Activated naive CD4-positive, alpha-beta T cell treated with anti-CD3 and anti-CD28 coated beads, Interleukin-2, amount 50 U/mL, for 24 hours (primary cell): ENCODE results near the gene PCLAF.
"Not testable (repeated sequence)": the region's sequence is repeated elsewhere in the genome, so short reads cannot be mapped to it uniquely, and the experiment has no call there.

Experiments
- H3K27ac Mint-ChIP-seq: one replicate; pipeline ENCODE4 v1.8.0; 2021; ENCODE audit warnings: mild to moderate bottlenecking, mixed read lengths
- H3K27me3 Mint-ChIP-seq: one replicate; pipeline ENCODE4 v1.8.0; 2021; ENCODE audit warnings: mixed read lengths
- H3K36me3 Mint-ChIP-seq: one replicate; pipeline ENCODE4 v1.8.0; 2021; ENCODE audit warnings: mixed read lengths
- H3K4me1 Mint-ChIP-seq: one replicate; pipeline ENCODE4 v1.8.0; 2021; ENCODE audit warnings: mixed read lengths
- H3K4me3 Mint-ChIP-seq: one replicate; pipeline ENCODE4 v1.8.0; 2021; ENCODE audit warnings: mild to moderate bottlenecking, mixed read lengths
- H3K9me3 Mint-ChIP-seq: one replicate; pipeline ENCODE4 v1.8.0; 2021; ENCODE audit warnings: mixed read lengths

Gene PCLAF

DNA sequence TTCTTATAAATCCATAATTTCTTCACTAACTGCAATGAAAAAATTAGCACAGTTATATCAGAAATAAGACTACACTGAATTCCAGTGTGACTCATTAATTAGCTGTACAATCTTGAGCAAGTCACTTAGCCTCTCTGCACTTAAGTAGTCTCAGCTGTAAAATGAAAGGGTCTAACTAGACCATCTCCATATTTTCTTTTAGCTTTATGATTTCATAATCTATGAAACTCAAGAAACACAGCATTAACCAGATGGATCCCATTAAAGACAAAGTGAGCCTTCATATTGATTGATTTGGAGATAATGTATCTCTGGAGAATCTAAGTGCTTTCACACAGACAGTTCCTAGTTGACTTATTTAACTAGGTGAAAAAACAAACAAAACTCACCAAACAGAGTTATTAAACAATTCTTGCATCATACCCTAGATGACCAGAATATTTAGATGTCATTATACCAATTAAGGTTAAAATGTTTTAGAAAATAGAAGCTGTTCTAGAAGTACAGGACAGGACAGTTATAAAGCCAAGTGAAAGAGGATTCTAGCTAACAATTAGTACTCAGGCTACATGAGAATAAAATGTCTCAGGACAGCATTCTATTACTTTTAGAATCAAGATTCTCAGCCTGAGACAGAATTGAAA is 36.5 kb downstream of the PCLAF start:
- Mint-ChIP-seq H3K4me1 (peaks cover 37% of the 10 kb centered on the region), H3K27me3 (no peaks in the 10 kb centered on the region), H3K36me3 (peaks cover 7% of the 10 kb centered on the region), H3K9me3 (no peaks in the 10 kb centered on the region), H3K27ac (no peak overlapping the region), H3K4me3 (no peak overlapping the region)

DNA sequence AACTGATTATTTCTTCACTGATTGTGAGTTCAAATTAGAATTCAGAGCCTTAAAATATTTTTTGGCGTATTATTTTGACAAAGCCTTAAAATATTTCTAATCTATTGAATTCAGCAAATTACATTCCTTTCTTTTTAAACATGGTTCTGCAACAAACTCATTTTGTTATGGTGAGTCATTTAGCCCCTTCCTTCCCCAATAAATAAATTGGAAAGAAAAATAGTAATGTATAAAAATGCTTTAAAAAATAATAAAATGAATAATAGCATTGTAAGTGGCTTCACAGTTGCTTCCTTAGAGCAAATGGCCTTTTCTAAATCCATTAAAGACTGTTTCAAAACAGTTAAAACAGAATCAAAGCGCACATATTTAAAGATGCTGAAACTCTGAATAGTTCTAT is 37.4 kb downstream of the PCLAF start:
- Mint-ChIP-seq H3K36me3 (peaks cover 7% of the 10 kb centered on the region), H3K4me3 (no peak overlapping the region), H3K27me3 (no peaks in the 10 kb centered on the region), H3K27ac (no peak overlapping the region), H3K9me3 (no peaks in the 10 kb centered on the region), H3K4me1 (peaks cover 37% of the 10 kb centered on the region)

DNA sequence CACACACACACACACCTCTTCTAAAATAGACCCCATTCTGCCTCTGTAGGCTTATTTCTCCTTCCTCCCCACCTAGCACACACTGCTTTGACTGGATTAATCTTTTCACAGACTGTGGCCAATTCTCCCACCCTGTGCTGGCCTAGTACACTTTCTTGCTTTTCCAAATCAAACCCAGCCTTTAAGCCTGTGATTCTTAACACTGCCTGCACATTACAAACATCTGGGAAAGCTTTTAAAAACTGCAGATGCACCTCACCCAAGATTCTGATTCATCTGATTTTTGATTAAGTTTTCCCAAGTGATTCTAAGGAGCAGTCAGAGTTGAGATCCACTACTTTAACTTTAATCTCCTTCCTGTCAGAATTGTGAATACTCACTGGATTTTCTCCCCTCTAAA is 38.0 kb downstream of the PCLAF start:
- no peak overlapping the region for H3K4me3 Mint-ChIP-seq
- no peaks in the 10 kb centered on the region for H3K9me3 Mint-ChIP-seq
- H3K36me3 Mint-ChIP-seq, result peaks cover 7% of the 10 kb centered on the region
- no peak overlapping the region for H3K27ac Mint-ChIP-seq
- no peaks in the 10 kb centered on the region for H3K27me3 Mint-ChIP-seq
- H3K4me1 Mint-ChIP-seq, result peaks cover 37% of the 10 kb centered on the region

DNA sequence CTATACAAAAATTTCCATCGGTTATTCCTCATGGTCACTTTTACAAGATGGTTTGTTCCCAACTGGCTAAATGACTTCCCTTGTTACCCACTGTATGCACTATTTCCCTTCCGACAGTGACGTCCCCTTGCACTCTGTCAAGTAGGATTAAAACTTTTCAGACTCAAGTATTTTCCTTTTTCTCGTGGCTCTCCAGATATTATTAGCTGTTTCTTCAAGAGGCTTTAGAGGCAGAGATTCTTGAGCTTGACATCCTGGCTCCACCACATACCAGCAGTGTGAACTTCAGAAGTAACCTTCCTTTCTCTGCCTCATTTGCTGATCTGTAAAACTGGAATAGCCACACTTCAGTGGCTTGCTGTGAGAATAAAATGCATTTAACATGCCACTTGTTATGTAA is 39.3 kb downstream of the PCLAF start:
- no peaks in the 10 kb centered on the region for H3K27me3 Mint-ChIP-seq
- H3K4me3 Mint-ChIP-seq, result no peak overlapping the region
- peaks cover 4% of the 10 kb centered on the region for H3K36me3 Mint-ChIP-seq
- no peak overlapping the region for H3K27ac Mint-ChIP-seq
- no peaks in the 10 kb centered on the region for H3K9me3 Mint-ChIP-seq
- H3K4me1 Mint-ChIP-seq, result peaks cover 30% of the 10 kb centered on the region

- Mint-ChIP-seq H3K9me3 (no peaks in the 10 kb centered on the region), H3K4me3 (no peak overlapping the region), H3K27me3 (no peaks in the 10 kb centered on the region), H3K4me1 (peaks cover 33% of the 10 kb centered on the region), H3K36me3 (peaks cover 4% of the 10 kb centered on the region), H3K27ac (no peak overlapping the region)
These were observed 40.9 kb downstream of the PCLAF start for GRCh38 chr15:64340355-64340754.

DNA sequence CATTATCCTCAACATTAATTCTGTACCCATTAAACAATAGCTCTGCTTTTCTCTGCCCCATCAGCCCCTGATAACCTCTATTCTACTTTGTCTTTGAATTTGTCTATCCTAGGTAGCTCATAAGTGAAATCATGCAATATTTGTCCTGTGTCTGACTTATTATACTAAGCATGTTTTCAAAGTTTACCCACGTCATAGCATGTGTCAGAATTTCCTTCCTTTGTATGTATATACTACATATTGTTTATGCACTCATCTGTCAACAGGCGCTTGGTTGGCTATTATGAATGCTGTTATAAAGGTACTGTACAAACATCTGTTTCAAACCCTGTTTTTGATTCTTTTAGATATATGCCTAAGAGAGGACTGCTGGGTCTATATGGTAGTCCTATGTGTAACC is 43.5 kb downstream of the PCLAF start:
- Mint-ChIP-seq H3K27ac (peak overlapping the region; percentile 25), H3K27me3 (no peaks in the 10 kb centered on the region), H3K4me3 (no peak overlapping the region), H3K4me1 (peaks cover 34% of the 10 kb centered on the region), H3K36me3 (peaks cover 4% of the 10 kb centered on the region), H3K9me3 (no peaks in the 10 kb centered on the region)

- Mint-ChIP-seq H3K4me1 (peaks cover 34% of the 10 kb centered on the region), H3K27me3 (no peaks in the 10 kb centered on the region), H3K9me3 (no peaks in the 10 kb centered on the region), H3K27ac (peak overlapping the region; percentile 91), H3K36me3 (peaks cover 2% of the 10 kb centered on the region), H3K4me3 (peak overlapping the region; percentile 15)
These were observed 47.0 kb downstream of the PCLAF start for GRCh38 chr15:64333986-64334929.

- Mint-ChIP-seq H3K27ac (peak overlapping the region; percentile 91), H3K4me3 (no peak overlapping the region), H3K27me3 (no peaks in the 10 kb centered on the region), H3K4me1 (peaks cover 34% of the 10 kb centered on the region), H3K36me3 (peaks cover 2% of the 10 kb centered on the region), H3K9me3 (no peaks in the 10 kb centered on the region)
These were observed 47.7 kb downstream of the PCLAF start for GRCh38 chr15:64333516-64333915.

DNA sequence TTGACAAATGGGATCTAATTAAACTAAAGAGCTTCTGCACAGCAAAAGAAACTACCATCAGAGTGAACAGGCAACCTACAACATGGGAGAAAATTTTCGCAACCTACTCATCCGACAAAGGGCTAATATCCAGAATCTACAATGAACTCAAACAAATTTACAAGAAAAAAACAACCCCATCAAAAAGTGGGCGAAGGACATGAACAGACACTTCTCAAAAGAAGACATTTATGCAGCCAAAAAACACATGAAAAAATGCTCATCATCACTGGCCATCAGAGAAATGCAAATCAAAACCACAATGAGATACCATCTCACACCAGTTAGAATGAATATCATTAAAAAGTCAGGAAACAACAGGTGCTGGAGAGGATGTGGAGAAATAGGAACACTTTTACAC is 49.6 kb downstream of the PCLAF start:
- not testable (repeated sequence) for H3K4me3 Mint-ChIP-seq, H3K9me3 Mint-ChIP-seq, H3K27ac Mint-ChIP-seq, H3K27me3 Mint-ChIP-seq, H3K36me3 Mint-ChIP-seq
- peaks cover 30% of the 10 kb centered on the region for H3K4me1 Mint-ChIP-seq

- not testable (repeated sequence) for H3K4me3 Mint-ChIP-seq, H3K9me3 Mint-ChIP-seq, H3K27ac Mint-ChIP-seq, H3K27me3 Mint-ChIP-seq, H3K36me3 Mint-ChIP-seq
- peaks cover 14% of the 10 kb centered on the region for H3K4me1 Mint-ChIP-seq
These were observed 54.3 kb downstream of the PCLAF start for GRCh38 chr15:64326975-64327374.

- H3K4me3 Mint-ChIP-seq, H3K9me3 Mint-ChIP-seq, H3K36me3 Mint-ChIP-seq, H3K27ac Mint-ChIP-seq, H3K27me3 Mint-ChIP-seq: not testable (repeated sequence)
- peaks cover 16% of the 10 kb centered on the region for H3K4me1 Mint-ChIP-seq
These were observed 54.8 kb downstream of the PCLAF start for GRCh38 chr15:64326458-64326857.

GRCh38 chr15:64324165-64324877 is 56.9 kb downstream of the PCLAF start:
- Mint-ChIP-seq H3K4me3 (no peak overlapping the region), H3K27ac (no peak overlapping the region), H3K9me3 (no peaks in the 10 kb centered on the region), H3K27me3 (no peaks in the 10 kb centered on the region), H3K4me1 (peaks cover 16% of the 10 kb centered on the region), H3K36me3 (no peaks in the 10 kb centered on the region)

GRCh38 chr15:64315216-64315615 is 66.0 kb downstream of the PCLAF start:
- H3K36me3 Mint-ChIP-seq, result peaks cover 1% of the 10 kb centered on the region
- H3K9me3 Mint-ChIP-seq, result no peaks in the 10 kb centered on the region
- H3K27me3 Mint-ChIP-seq, result no peaks in the 10 kb centered on the region
- no peak overlapping the region for H3K4me3 Mint-ChIP-seq
- H3K4me1 Mint-ChIP-seq, result peaks cover 24% of the 10 kb centered on the region
- H3K27ac Mint-ChIP-seq, result no peak overlapping the region

DNA sequence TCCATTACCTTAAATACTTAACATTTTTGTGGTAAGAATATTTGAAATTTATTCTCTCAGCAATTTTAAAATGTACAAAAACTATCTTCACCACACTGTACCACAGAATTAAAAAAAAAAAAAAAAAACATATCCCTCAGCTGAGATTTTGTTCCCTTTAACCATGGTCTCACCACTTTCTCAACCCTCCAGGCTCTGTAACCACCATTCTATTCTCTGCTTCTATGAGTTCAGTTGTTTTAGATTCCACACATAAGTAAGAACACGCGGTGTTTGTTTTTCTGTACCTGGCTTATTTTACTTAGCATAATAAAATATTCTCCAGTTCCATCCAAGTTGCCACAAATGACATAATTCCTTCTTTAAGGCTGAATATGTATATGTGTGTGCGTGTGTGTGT is 66.8 kb downstream of the PCLAF start:
- Mint-ChIP-seq H3K9me3 (no peaks in the 10 kb centered on the region), H3K27ac (no peak overlapping the region), H3K27me3 (no peaks in the 10 kb centered on the region), H3K36me3 (peaks cover 1% of the 10 kb centered on the region), H3K4me1 (peaks cover 27% of the 10 kb centered on the region), H3K4me3 (no peak overlapping the region)
